ENCODE data around the gene RHBDD2.

DNA sequence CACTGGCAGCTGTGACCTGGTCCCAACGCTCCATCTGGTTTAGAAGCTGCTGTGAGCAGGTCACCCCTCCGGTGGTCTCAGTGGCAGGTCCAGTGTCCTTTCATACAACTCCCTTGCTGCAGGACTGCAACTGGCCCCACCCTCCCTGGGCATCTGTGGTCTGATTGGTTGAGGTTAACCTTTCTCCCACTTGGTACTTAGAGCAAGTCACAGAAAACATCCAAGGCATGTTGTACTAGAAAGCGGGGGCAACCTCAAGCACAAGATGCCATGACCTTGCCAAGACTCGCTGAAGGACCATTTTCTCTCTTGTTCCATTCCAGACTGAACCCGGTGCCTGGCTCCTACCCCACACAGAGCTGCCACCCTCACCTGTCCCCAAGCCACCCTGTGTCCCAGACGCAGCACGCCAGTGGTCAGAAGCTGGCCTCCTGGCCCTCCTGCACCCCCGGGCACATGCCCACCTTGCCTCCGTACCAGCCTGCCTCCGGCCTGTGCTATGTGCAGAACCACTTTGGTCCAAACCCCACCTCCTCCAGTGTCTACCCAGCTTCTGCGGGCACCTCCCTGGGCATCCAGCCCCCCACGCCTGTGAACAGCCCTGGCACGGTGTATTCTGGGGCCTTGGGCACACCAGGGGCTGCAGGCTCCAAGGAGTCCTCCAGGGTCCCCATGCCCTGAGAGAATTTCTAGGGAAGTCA lies 9.0 kb downstream of the RHBDD2 start:
- TF ChIP-seq, protein P1, sequence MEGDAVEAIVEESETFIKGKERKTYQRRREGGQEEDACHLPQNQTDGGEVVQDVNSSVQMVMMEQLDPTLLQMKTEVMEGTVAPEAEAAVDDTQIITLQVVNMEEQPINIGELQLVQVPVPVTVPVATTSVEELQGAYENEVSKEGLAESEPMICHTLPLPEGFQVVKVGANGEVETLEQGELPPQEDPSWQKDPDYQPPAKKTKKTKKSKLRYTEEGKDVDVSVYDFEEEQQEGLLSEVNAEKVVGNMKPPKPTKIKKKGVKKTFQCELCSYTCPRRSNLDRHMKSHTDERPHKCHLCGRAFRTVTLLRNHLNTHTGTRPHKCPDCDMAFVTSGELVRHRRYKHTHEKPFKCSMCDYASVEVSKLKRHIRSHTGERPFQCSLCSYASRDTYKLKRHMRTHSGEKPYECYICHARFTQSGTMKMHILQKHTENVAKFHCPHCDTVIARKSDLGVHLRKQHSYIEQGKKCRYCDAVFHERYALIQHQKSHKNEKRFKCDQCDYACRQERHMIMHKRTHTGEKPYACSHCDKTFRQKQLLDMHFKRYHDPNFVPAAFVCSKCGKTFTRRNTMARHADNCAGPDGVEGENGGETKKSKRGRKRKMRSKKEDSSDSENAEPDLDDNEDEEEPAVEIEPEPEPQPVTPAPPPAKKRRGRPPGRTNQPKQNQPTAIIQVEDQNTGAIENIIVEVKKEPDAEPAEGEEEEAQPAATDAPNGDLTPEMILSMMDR (IDR thresholded peaks at IDR 0.05), result no peak
- no peak for TF ChIP-seq POLR2A (IDR thresholded peaks at IDR 0.05)
